ENCODE results near the gene CNTLN. TPM values are rescaled to one million over a fixed set of nuclear protein-coding genes. Genes with fewer than 3 reads are reported as not detected.

Gene CNTLN
- total and polyA plus RNA-seq, 2 of the 8 experiments (the other 6 are each of a cell fraction or from before 2014, with no cell fraction given): 4.8 to 10.8 TPM

DNA sequence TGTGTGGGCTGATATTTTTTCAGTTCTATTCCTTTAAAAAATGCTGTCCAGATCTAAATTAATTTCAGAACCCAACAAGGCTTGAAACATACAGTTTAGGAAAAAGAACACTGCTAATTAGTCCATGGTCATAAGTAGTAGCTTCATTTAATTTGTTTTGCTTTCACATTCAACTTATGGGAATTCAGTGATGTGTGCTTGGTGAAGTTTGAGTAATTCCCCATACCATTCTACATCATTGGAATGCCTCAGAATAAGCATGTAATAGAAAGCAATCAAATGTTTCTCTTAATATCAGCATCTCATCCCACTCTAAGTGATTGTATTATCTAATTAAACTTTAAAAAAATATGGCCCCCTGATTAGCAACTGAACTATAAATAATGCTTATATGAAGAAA is 2.7 kb downstream of the CNTLN start:
- Histone ChIP-seq H3K18ac (ENCODE audit: extremely low read depth, low read length) (no peak overlapping the region), H3K9ac (replicated peaks in 1 of 4; ENCODE audit: extremely low read depth in 1 of 4, low read depth in 3 of 4, low read length in 3 of 4) (no peak overlapping the region), H2AFZ (ENCODE audit: low read length) (no peak overlapping the region), H3K14ac (ENCODE audit: insufficient read length) (no peak overlapping the region), H3K36me3 (ENCODE audit: control insufficient read depth in 2 of 4, insufficient read depth in 4 of 4, low read length in 3 of 4) (no peaks in the 10 kb centered on the region), H4K91ac (replicated peaks; ENCODE audit: insufficient read length, low read length) (no peak overlapping the region), H3K4me1 (replicated peaks in 1 of 4; ENCODE audit: control insufficient read depth in 3 of 4, insufficient read depth in 4 of 4, low read length in 3 of 4) (peaks cover 0 to 4% (median 3%) of the 10 kb centered on the region in 4 experiments; a peak in 5 of 7 replicates), H3K27ac (ENCODE audit: low read depth, low read length) (no peak overlapping the region), H3K23me2 (ENCODE audit: low read depth, low read length) (0 out of 2 replicates have a peak, but pooled peaks cover 2% of the 10 kb centered on the region), H2AK5ac (ENCODE audit: low read depth, low read length) (no peak overlapping the region), H3K23ac (ENCODE audit: insufficient read length) (no peak overlapping the region), H4K8ac (ENCODE audit: extremely low read depth, insufficient read depth, low read length) (no peak overlapping the region), H3K79me2 (ENCODE audit: control insufficient read depth in 1 of 2, insufficient read depth in 2 of 2, low read length in 2 of 2) (peaks cover 0 to 43% of the 10 kb centered on the region in 2 experiments; a peak in 2 of 4 replicates), H3K4me3 (ENCODE audit: extremely low read depth in 1 of 4, insufficient read depth in 2 of 4, low read depth in 3 of 4, low read length in 4 of 4) (no peak overlapping the region), H3K4ac (replicated peaks; ENCODE audit: insufficient read length, low read depth, low read length) (no peak overlapping the region), H4K20me1 (replicated peaks in 1 of 2; ENCODE audit: control insufficient read depth in 1 of 2, insufficient read depth in 2 of 2, low read length in 2 of 2) (no peaks in the 10 kb centered on the region), H3K27me3 (replicated peaks in 1 of 4; ENCODE audit: control insufficient read depth in 3 of 4, extremely low read depth in 1 of 4, insufficient read depth in 3 of 4, low read length in 3 of 4) (peaks cover 0 to 14% (median 9%) of the 10 kb centered on the region in 4 experiments; a peak in 5 of 7 replicates), H3K9me3 (ENCODE audit: insufficient read depth in 2 of 2, low read depth in 1 of 2, low read length in 1 of 2) (no peaks in the 10 kb centered on the region; a peak in 1 of 4 replicates), H2BK20ac (ENCODE audit: low read length) (no peak overlapping the region), H3K79me1 (ENCODE audit: low read depth, low read length) (0 out of 2 replicates have a peak, but pooled peaks cover 2% of the 10 kb centered on the region), H3K4me2 (ENCODE audit: insufficient read depth in 1 of 2, low read depth in 2 of 2, low read length in 2 of 2) (no peak overlapping the region), H4K5ac (ENCODE audit: insufficient read length, low read depth, low read length) (no peak overlapping the region), H2BK5ac (ENCODE audit: low read depth, low read length) (no peak overlapping the region), H2BK120ac (replicated peaks; ENCODE audit: low read depth, low read length) (no peak overlapping the region), H3K56ac (replicated peaks; ENCODE audit: insufficient read length, low read depth, low read length) (no peak overlapping the region), H2BK15ac (ENCODE audit: low read length) (no peak overlapping the region), H2BK12ac (ENCODE audit: low read depth, low read length) (no peak overlapping the region)
- TF ChIP-seq POU5F1 (IDR thresholded peaks at IDR 0.05; ENCODE audit: low read depth, low read length) (no peak), HDAC2 (IDR thresholded peaks at IDR 0.05; ENCODE audit: borderline replicate concordance in 1 of 2, low read depth in 2 of 2, low read length in 2 of 2) (no peak), EGR1 (IDR thresholded peaks at IDR 0.05; ENCODE audit: borderline replicate concordance, low read depth, low read length) (no peak), TAF1 (IDR thresholded peaks at IDR 0.05; ENCODE audit: low read depth, low read length) (no peak), TCF12 (IDR thresholded peaks at IDR 0.05; ENCODE audit: low read depth, low read length) (no peak), CBX5 (IDR thresholded peaks at IDR 0.05; ENCODE audit: low read depth, low read length) (no peak)
- CTCF ChIA-PET (ENCODE audit: partially characterized antibody): interaction anchor here (0.8 to 1.0 kb wide), 2 partner anchors 55 to 674 kb away, joined by 3 read pairs; no protein-coding TSS in a partner anchor
- DNase-seq (ENCODE audit: low read depth in 1 of 2, low spot score in 2 of 2) (no peak), FAIRE-seq (no peak)
- POLR2A ChIA-PET (ENCODE audit: partially characterized antibody): no interaction called here
